GM12864 (cell line): ENCODE results near the gene SSH2.
"Not testable (repeated sequence)": the region's sequence is repeated elsewhere in the genome, so short reads cannot be mapped to it uniquely, and the experiment has no call there.

Experiments
- DNase-seq: peaks from one replicate; pipeline ENCODE4 v3.0.0-alpha.2; 2011; ENCODE audit warnings: low read depth
- H3K4me3 ChIP-seq: 2 replicates; pipeline ENCODE4 v1.5.1; 2011; ENCODE audit warnings: mild to moderate bottlenecking, low read depth, low read length, control low read depth
- TF ChIP-seq, protein P1 (sequence below): IDR thresholded peaks from 2 replicates; pipeline ENCODE4 v1.5.1; 2011; ENCODE audit warnings: low read depth, mild to moderate bottlenecking, moderate library complexity, low read length, control low read depth, inconsistent platforms; ENCODE audit errors: missing control alignments

SSH2 gene

DNA sequence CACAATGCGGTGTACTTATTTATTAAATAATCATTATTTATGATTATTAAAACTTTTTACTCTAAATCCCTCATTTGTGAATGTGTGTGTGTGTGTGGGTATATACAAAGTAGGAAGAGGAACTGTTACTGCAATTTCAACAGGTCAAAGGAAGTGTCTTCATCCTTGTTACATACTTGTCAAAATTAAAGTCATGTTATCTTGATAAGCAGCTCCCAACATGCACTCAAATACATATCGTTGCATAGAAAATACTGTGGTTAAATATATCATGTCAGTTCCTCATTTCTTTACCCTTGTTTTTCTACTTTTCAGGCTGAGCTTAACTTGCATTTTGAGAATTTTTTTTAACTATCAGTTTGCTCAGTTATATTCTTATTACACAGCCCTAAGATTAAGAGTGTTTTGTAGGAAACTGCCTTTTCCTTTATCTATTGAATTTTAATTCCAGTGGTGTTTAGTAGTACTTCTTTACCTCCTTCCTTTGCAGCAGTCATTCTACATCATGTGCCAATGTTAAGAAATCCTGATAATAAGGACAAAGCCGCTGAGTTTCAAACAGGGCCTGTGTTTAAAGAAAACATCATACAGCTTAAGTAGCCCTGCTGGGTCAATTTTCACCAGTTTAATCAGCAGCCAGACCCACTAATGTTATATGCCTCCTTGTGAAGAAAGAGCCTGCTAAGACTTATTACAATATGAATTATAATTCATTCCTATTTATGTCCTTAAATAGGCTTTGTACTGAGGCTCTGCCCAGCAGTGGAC is 18.6 kb upstream of the SSH2 start:
- TF ChIP-seq, protein P1, sequence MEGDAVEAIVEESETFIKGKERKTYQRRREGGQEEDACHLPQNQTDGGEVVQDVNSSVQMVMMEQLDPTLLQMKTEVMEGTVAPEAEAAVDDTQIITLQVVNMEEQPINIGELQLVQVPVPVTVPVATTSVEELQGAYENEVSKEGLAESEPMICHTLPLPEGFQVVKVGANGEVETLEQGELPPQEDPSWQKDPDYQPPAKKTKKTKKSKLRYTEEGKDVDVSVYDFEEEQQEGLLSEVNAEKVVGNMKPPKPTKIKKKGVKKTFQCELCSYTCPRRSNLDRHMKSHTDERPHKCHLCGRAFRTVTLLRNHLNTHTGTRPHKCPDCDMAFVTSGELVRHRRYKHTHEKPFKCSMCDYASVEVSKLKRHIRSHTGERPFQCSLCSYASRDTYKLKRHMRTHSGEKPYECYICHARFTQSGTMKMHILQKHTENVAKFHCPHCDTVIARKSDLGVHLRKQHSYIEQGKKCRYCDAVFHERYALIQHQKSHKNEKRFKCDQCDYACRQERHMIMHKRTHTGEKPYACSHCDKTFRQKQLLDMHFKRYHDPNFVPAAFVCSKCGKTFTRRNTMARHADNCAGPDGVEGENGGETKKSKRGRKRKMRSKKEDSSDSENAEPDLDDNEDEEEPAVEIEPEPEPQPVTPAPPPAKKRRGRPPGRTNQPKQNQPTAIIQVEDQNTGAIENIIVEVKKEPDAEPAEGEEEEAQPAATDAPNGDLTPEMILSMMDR = no peak
- no peak for DNase-seq
- no peak overlapping the region for H3K4me3 ChIP-seq

DNA sequence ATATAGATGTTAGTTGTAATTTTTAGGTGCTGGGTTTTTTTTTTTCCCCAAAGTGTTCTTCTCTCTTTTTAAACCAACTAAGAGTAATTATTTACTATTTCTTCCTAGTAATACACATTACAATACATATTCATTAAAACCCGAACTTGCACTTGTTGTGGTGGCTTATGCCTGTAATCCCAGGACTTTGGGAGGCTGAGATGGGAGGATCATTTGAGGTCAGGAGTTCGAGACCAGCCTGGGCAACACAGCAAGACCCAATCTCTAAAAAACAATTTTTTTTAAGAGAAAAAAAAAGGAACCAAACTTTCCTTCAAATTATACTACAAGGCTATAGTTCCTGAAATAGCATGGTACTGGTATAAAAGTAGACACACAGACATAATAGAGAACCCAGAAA is 15.3 kb upstream of the SSH2 start:
- TF ChIP-seq, protein P1 = no peak
- no peak for DNase-seq
- no peak overlapping the region for H3K4me3 ChIP-seq

DNA sequence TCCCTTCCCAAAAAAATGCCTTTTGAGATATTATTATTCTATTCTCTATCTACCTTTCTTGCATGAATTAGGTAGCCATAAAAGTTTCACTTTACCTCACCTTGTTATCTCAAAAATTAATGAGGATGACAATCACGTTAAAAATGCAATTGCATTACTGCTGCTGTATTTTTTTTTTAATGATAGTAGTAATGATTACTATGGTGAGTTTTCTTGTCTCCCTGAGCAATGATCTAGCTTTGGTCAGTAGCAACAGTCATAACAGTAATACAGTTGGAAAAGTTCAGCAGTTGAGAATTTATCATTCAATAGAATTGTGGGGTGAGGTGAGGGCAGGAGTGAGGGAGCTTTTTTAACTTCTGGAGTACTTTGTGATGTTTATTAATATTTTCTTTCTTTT is 11.3 kb upstream of the SSH2 start, which contains the start of gene EFCAB5:
EFCAB5 (plus strand) TSS at position 301 of the 400 bp plus-strand sequence. CDS start 163 bp downstream, outside the sequence.
- no peak for DNase-seq
- H3K4me3 ChIP-seq = no peak within 1 kb of the TSS
- TF ChIP-seq, protein P1 = no peak

DNA sequence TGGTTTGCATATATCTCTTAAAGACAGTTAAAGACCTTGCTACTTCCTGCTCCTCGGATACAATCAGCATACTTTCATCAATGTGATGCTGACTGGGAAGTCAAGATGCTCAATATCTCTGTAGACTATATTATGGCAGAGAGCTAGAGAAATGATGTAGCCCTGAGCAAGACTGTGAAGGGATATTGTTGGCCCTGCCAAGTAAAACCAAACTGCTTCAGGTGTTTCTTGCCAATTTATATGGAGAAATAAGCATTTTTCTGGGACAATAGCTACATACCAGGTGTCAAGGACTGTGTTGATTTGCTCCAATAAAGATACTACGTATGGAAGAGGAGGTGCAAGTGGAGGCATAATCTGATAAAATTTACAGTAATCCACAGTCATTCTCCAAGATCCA is 6.7 kb upstream of the SSH2 start:
- TF ChIP-seq, protein P1 = no peak
- no peak overlapping the region for H3K4me3 ChIP-seq
- no peak for DNase-seq

DNA sequence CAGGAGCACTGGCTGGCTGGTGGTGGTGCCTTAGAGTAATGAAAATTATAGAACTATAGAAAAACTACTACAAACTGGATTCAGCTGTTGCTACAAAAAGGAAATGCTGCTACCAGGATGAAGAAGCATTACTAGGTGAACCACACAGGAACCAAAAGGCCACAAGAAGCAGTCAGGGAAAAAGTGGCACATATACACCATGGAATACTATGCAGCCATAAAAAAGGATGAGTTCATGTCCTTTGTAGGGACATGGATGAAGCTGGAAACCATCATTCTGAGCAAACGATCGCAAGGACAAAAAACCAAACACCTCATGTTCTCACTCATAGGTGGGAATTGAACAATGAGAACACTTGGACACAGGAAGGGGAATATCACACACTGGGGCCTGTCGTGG is 5.9 kb upstream of the SSH2 start:
- not testable (repeated sequence) for DNase-seq

DNA sequence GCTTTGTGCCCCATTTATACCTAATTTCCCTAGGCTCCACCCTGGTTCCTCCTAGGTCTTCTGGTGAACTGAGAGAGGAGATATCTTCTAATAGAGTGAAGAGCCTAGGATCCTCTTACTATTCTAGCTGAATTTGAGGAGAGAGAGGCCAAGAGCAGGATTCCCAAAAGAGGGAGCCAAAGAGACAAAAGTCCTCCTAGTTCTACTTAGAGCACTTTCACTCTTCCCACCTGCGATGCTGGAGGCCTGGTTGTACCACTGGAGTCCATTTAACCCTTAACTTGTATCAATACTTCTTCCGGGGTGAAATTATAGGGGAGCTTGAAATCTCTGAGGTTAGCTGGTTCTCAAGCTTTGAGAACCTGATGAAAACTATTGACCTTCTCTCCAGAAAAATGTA is 3.4 kb upstream of the SSH2 start:
- DNase-seq = no peak
- H3K4me3 ChIP-seq = no peak overlapping the region
- TF ChIP-seq, protein P1 = no peak

More for the DNA sequence above, 5.9 kb upstream of the SSH2 start:
- not testable (repeated sequence) for H3K4me3 ChIP-seq

DNA sequence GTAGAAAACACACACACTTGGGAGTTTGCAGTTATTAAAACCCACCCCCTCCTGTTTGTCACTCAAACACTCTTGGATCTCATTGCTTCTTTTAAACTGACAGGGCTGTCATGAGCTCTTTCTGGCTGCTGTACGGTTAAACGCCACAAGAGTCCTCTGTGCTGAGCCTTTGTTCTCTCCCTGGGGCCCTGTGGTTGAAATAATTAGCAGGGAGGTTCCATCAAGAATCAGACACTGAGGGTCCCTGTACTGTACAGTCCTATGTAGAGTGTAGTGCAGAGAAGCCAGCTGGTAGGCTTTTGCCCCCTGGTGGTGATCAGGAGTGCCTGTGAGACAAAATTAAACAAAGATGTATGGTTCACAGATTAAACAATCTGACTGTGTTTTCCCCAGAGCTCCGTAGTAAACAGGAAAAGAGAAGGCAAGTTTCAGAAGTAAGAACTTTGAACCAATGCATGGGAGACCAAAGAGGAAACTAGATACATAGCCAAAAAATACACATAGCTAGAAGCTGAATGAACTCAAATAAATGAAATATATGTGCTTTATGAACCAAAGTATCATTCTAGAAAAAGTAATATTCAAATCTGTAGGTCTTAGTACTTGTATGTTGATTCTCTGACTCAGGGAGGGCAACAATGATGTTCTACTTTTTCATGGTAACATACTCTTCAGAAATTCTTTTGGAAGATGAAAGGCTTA is 1.4 kb upstream of the SSH2 start:
- peak overlapping the region; percentile 93 for H3K4me3 ChIP-seq
- TF ChIP-seq, protein P1 = peak; percentile 83
- DNase-seq = peak; percentile 81
